GM12892 (cell line): Measurements from ENCODE around the gene SEC16B.

Experiments used
- POLR2A ChIP-seq: IDR thresholded peaks from 2 replicates; pipeline ENCODE4 v1.6.1; 2011; ENCODE audit warnings: low read depth, low read length, control low read depth
- TAF1 ChIP-seq: IDR thresholded peaks from 2 replicates; pipeline ENCODE4 v1.6.1; 2011; ENCODE audit warnings: low read depth, mild to moderate bottlenecking, control low read depth, low read length, borderline replicate concordance

GRCh38 chr1:177937174-177937770, 32.6 kb downstream of the SEC16B start:
- TF ChIP-seq POLR2A, result no peak
- no peak for TF ChIP-seq TAF1
